ENCODE results near the gene TGFBR1.

The TGFBR1 gene

DNA sequence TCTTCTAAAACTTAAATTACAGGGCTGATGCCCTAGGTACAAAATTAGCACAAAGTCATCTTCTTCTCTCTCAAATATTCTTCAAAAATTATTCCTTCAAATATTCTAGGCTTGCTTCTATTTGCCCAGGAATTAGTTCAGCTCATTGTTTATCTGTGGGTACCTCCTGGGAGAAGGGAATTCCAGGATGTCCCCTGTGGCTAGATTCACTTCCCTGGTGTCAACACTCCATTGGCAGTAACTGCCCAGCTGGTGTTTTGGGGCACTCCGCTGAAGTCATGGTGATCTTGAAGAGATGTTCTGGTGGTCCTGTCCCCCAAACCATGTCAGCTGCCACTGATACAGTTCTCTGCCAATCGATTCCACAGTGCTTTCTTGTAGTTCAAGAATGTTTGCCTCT, 26.2 kb upstream of the TGFBR1 start:
- peaks cover 11% of the 10 kb centered on the region for H3K4me1 Mint-ChIP-seq
- H3K36me3 Mint-ChIP-seq (ENCODE audit: low read depth), result no peaks in the 10 kb centered on the region
- no peak overlapping the region for H3K27ac Mint-ChIP-seq
- no peak for TF ChIP-seq CTCF (IDR thresholded peaks at IDR 0.05)
- H3K9me3 Mint-ChIP-seq, result peaks cover 4% of the 10 kb centered on the region
- no peak for DNase-seq
- H3K4me3 Mint-ChIP-seq, result no peak overlapping the region
- peaks cover 5% of the 10 kb centered on the region for H3K27me3 Mint-ChIP-seq (ENCODE audit: low read depth, poor library complexity)

DNA sequence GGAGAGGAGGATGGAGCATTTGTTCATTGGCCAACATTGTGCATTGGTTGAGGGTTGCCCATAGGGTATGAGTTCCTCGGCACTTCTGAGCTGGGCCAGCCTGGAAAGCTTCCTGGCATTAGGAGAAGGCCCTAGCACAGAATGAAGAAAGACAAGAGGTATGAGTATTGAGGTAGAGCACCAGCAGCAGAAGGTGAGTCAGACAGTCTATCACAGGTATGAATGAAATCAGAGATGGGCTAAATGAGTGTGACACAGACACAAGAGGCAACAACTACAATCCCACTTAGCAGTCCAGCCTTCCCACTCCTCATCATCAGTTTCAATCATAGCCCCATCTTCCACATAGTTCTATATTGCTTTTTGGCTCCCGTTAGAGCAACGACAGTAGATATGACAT, 25.4 kb upstream of the TGFBR1 start:
- Mint-ChIP-seq H3K27ac (no peak overlapping the region), H3K27me3 (ENCODE audit: low read depth, poor library complexity) (peaks cover 5% of the 10 kb centered on the region), H3K9me3 (peaks cover 4% of the 10 kb centered on the region), H3K4me1 (peaks cover 11% of the 10 kb centered on the region), H3K4me3 (no peak overlapping the region), H3K36me3 (ENCODE audit: low read depth) (no peaks in the 10 kb centered on the region)
- no peak for TF ChIP-seq CTCF (IDR thresholded peaks at IDR 0.05)
- no peak for DNase-seq

- H3K4me3 Mint-ChIP-seq, result no peak overlapping the region
Observed at GRCh38 chr9:99083051-99083450, 21.9 kb upstream of the TGFBR1 start.

DNA sequence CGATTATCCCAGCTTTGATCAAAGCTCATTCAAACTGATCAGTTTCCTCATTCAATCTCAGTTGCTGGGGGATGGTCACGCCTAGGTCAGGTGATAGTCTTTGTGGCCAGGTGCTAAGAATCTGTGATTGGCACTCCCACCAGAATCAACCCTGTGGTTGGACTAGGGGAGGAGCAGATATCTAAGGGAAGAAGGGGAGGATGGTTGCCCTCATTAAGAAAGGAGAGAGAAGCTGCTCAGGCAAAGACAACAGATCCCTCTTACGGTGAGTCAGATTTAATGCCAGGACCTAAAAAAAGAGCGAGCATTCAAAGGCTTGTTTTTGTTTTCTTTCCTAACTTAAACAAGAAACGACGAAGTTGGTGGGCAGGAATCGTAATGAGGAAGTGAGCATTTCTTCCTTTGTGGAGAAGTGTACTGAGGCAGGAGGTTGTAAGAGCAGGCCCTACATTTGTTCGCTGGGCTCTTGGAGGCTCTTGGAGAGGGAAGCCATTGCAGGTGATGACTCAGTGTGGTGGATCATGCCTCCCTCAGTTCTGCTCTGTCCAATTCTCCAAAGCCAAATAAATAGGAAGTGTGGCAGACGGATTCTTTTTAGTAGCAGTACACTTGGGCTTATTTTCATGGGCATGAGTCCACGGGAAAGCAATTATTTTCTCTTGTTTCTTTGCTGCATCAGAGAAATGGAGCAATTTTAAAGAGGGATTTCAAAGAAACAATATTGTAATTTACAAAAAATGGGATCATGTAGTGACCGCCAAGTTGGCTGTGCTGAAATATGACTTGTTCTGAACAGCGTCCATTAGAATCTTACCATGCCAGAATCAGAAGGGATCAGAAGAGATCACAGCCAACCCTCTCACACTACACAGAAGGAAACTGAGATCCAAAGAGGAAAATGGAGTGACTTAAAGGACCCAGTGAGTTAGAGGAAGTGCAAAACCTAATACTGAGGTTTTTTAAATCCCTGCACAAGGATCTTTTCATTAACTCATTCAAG, 18.7 kb upstream of the TGFBR1 start:
- Mint-ChIP-seq H3K27me3 (ENCODE audit: low read depth, poor library complexity) (peaks cover 7% of the 10 kb centered on the region), H3K9me3 (peaks cover 15% of the 10 kb centered on the region), H3K4me1 (peaks cover 16% of the 10 kb centered on the region), H3K36me3 (ENCODE audit: low read depth) (no peaks in the 10 kb centered on the region), H3K4me3 (no peak overlapping the region), H3K27ac (peak overlapping the region; percentile 26)
- no peak for DNase-seq
- TF ChIP-seq CTCF (IDR thresholded peaks at IDR 0.05), result no peak

More at GRCh38 chr9:99083051-99083450, 21.9 kb upstream of the TGFBR1 start:
- TF ChIP-seq CTCF (IDR thresholded peaks at IDR 0.05), result no peak
- Mint-ChIP-seq H3K27ac (no peak overlapping the region), H3K9me3 (peaks cover 4% of the 10 kb centered on the region), H3K27me3 (ENCODE audit: low read depth, poor library complexity) (peaks cover 5% of the 10 kb centered on the region), H3K4me1 (peaks cover 16% of the 10 kb centered on the region), H3K36me3 (ENCODE audit: low read depth) (no peaks in the 10 kb centered on the region)
- DNase-seq, result no peak

DNA sequence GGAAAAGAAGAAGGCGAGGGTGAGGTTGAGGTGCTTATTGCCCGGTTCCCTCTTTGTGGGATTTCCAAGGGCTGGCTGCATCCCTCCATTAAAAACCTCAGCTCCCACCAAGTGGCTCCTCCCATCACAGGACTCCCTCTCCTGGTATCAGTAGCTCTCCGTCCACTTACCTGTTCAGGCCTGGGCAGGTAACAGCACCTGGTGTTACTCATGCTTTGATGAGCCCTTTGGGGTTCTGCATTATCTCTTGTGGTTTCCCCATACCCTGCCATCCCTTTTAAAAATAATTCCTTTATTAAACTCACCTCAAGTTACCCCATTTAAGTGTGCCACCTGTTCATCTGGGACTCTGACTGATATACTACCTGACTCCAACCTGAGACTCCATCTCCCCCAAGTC, 17.5 kb upstream of the TGFBR1 start:
- Mint-ChIP-seq H3K27ac (no peak overlapping the region), H3K4me1 (peaks cover 16% of the 10 kb centered on the region), H3K27me3 (ENCODE audit: low read depth, poor library complexity) (peaks cover 6% of the 10 kb centered on the region), H3K36me3 (ENCODE audit: low read depth) (no peaks in the 10 kb centered on the region), H3K9me3 (peaks cover 15% of the 10 kb centered on the region), H3K4me3 (no peak overlapping the region)
- no peak for TF ChIP-seq CTCF (IDR thresholded peaks at IDR 0.05)
- no peak for DNase-seq

All from nephron progenitor cell (in vitro differentiated cells).